PC-9 (cell line): ENCODE results near the gene TENT4A.

Experiments
- EZH2 ChIP-seq: fragments of 200-600 bp; sonication (generic); IDR thresholded peaks from 2 replicates; pipeline ENCODE4 v1.8.0; 2017; ENCODE audit warnings: antibody characterized with exemption, low read depth
- TF ChIP-seq, protein P1 (sequence below): fragments of 200-600 bp; sonication (generic); conservative IDR thresholded peaks from 2 replicates; pipeline ENCODE4 v1.6.1; 2017; ENCODE audit warnings: mixed run types, antibody characterized with exemption, mild to moderate bottlenecking, moderate library complexity

DNA sequence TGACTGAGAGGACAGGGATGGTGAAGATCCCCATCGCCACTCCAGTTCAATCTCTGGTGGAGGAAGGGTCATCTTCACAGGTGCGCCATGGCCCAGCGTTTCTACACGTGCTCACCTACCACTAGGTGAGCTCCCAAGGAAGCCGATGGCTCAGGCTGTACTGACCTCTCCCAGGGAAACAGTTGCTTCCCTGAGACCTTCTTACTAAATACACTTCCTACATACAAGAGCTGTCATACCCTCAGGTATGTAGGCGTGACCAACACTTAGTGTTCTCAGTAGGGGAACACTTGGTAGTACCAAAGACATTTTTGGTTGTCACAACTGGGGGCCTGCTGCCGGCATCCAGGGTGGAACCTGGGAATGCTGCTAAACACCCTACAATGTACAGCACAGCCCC, 75.2 kb downstream of the TENT4A start:
- TF ChIP-seq, protein P1, sequence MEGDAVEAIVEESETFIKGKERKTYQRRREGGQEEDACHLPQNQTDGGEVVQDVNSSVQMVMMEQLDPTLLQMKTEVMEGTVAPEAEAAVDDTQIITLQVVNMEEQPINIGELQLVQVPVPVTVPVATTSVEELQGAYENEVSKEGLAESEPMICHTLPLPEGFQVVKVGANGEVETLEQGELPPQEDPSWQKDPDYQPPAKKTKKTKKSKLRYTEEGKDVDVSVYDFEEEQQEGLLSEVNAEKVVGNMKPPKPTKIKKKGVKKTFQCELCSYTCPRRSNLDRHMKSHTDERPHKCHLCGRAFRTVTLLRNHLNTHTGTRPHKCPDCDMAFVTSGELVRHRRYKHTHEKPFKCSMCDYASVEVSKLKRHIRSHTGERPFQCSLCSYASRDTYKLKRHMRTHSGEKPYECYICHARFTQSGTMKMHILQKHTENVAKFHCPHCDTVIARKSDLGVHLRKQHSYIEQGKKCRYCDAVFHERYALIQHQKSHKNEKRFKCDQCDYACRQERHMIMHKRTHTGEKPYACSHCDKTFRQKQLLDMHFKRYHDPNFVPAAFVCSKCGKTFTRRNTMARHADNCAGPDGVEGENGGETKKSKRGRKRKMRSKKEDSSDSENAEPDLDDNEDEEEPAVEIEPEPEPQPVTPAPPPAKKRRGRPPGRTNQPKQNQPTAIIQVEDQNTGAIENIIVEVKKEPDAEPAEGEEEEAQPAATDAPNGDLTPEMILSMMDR = no peak
- TF ChIP-seq EZH2 = no peak
